LoVo (cell line): Measurements from ENCODE around the gene CFAP58.

Source experiments
- DNase-seq: peaks from one replicate; pipeline ENCODE4 v3.0.0-alpha.2; 2016; ENCODE audit warnings: low spot score

The CFAP58 gene

GRCh38 chr10:104376784-104377300, 23.2 kb downstream of the CFAP58 start:
- no peak for DNase-seq

- DNase-seq: no peak
Measured at GRCh38 chr10:104380336-104380735, 26.7 kb downstream of the CFAP58 start.

- no peak for DNase-seq
Measured at GRCh38 chr10:104387130-104387888, 33.7 kb downstream of the CFAP58 start.

- no peak for DNase-seq
Measured at GRCh38 chr10:104388830-104389229, 35.2 kb downstream of the CFAP58 start.

GRCh38 chr10:104391150-104391968, 37.7 kb downstream of the CFAP58 start:
- DNase-seq: no peak

GRCh38 chr10:104391969-104392296, 38.3 kb downstream of the CFAP58 start:
- DNase-seq: no peak

GRCh38 chr10:104393387-104393786, 39.8 kb downstream of the CFAP58 start:
- no peak for DNase-seq

- DNase-seq: no peak
Measured at GRCh38 chr10:104396581-104396980, 42.9 kb downstream of the CFAP58 start.

GRCh38 chr10:104403636-104404035, 50.0 kb downstream of the CFAP58 start:
- DNase-seq: no peak

GRCh38 chr10:104406715-104407650, 53.4 kb downstream of the CFAP58 start:
- DNase-seq: no peak

GRCh38 chr10:104413528-104413927, 59.9 kb downstream of the CFAP58 start:
- DNase-seq: no peak

- no peak for DNase-seq
Measured at GRCh38 chr10:104415526-104416165, 62.0 kb downstream of the CFAP58 start.

- no peak for DNase-seq
Measured at GRCh38 chr10:104416851-104417250, 63.2 kb downstream of the CFAP58 start.

- DNase-seq: no peak
Measured at GRCh38 chr10:104417637-104418292, 64.1 kb downstream of the CFAP58 start.

- no peak for DNase-seq
Measured at GRCh38 chr10:104424719-104425118, 71.1 kb downstream of the CFAP58 start.

- DNase-seq: no peak
Measured at GRCh38 chr10:104427989-104428388, 74.4 kb downstream of the CFAP58 start.

GRCh38 chr10:104429846-104430245, 76.2 kb downstream of the CFAP58 start:
- no peak for DNase-seq

- no peak for DNase-seq
Measured at GRCh38 chr10:104430360-104430759, 76.7 kb downstream of the CFAP58 start.

GRCh38 chr10:104433669-104434068, 80.0 kb downstream of the CFAP58 start:
- no peak for DNase-seq

- DNase-seq: no peak
Measured at GRCh38 chr10:104434601-104435000, 81.0 kb downstream of the CFAP58 start.

GRCh38 chr10:104435822-104436221, 82.2 kb downstream of the CFAP58 start:
- no peak for DNase-seq
